NB4 (cell line): ENCODE data around the gene PDIA5.

Source experiments
- POLR2A ChIP-seq: IDR thresholded peaks from 2 replicates; pipeline ENCODE4 v1.6.1; 2011; ENCODE audit warnings: mild to moderate bottlenecking; ENCODE audit not compliant: insufficient read length; ENCODE audit errors: extremely low read depth
- TF ChIP-seq, protein P1 (sequence below): IDR thresholded peaks from one replicate; pipeline ENCODE4 v1.5.1; 2012; ENCODE audit warnings: low read depth, low read length
- TF ChIP-seq, protein P2 (sequence below): IDR thresholded peaks from 2 replicates; pipeline ENCODE4 v1.6.1; 2011; ENCODE audit warnings: low read depth, low read length

DNA sequence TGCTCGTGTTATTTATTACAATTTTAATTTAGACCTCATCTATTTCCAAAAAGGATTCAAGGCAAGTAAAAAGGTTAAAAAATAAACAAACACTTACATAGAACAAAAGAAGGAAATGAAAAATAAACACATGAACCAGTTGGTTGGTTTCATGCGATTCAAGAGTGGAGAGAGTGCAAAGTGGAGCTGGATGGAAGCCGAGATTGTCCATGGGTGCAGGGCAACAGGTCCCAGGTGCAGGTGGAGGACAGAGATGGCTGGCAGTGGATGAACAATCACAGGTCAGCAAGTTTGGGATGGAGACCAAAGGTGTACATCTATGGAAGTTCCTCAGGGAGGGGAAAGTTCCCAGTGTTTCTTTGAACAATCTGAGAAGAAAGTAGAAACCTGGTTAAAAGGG lies 27.6 kb upstream of the PDIA5 start:
- TF ChIP-seq, protein P1, sequence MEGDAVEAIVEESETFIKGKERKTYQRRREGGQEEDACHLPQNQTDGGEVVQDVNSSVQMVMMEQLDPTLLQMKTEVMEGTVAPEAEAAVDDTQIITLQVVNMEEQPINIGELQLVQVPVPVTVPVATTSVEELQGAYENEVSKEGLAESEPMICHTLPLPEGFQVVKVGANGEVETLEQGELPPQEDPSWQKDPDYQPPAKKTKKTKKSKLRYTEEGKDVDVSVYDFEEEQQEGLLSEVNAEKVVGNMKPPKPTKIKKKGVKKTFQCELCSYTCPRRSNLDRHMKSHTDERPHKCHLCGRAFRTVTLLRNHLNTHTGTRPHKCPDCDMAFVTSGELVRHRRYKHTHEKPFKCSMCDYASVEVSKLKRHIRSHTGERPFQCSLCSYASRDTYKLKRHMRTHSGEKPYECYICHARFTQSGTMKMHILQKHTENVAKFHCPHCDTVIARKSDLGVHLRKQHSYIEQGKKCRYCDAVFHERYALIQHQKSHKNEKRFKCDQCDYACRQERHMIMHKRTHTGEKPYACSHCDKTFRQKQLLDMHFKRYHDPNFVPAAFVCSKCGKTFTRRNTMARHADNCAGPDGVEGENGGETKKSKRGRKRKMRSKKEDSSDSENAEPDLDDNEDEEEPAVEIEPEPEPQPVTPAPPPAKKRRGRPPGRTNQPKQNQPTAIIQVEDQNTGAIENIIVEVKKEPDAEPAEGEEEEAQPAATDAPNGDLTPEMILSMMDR = no peak
- no peak for TF ChIP-seq POLR2A
- TF ChIP-seq, protein P2, sequence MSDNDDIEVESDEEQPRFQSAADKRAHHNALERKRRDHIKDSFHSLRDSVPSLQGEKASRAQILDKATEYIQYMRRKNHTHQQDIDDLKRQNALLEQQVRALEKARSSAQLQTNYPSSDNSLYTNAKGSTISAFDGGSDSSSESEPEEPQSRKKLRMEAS = no peak
